Measurements from ENCODE around the gene LHX5.

LHX5 gene

GRCh38 chr12:113470871-113471618 is 626 bp downstream of the LHX5 start:
- Histone ChIP-seq H3K9me3 (replicated peaks in 1 of 2; ENCODE audit: control insufficient read depth in 2 of 2, insufficient read depth in 1 of 2, low read depth in 1 of 2, low read length in 2 of 2) (peaks cover 0 to 5% of the 10 kb centered on the region in 2 donors), H2BK120ac (ENCODE audit: low read depth, low read length) (no peak overlapping the region), H2BK5ac (ENCODE audit: low read length) (peak overlapping the region; percentile 77), H3K14ac (ENCODE audit: low read length) (peak overlapping the region; percentile 14), H3K4me1 (ENCODE audit: control insufficient read depth in 2 of 2, insufficient read depth in 1 of 2, low read depth in 1 of 2, low read length in 2 of 2) (peaks cover 6 to 54% of the 10 kb centered on the region in 2 donors), H2BK12ac (ENCODE audit: low read length) (no peak overlapping the region), H3K27ac (replicated peaks; ENCODE audit: low read length) (no peak overlapping the region), H3K9ac (ENCODE audit: low read depth, low read length, poor library complexity) (peak overlapping the region; percentile 92), H3K23ac (ENCODE audit: low read depth, low read length, poor library complexity) (peak overlapping the region; percentile 56), H4K91ac (ENCODE audit: low read depth, low read length, poor library complexity) (no peak overlapping the region), H2AFZ (ENCODE audit: low read length) (peak overlapping the region; percentile 43), H3K4me2 (ENCODE audit: insufficient read depth, low read length, poor library complexity, severe bottlenecking) (peak overlapping the region; percentile 98), H2AK5ac (ENCODE audit: low read depth, low read length) (peak overlapping the region; percentile 33), H2BK15ac (ENCODE audit: low read length) (peak overlapping the region; percentile 70), H3K4ac (ENCODE audit: low read length) (peak overlapping the region; percentile 26), H3K27me3 (ENCODE audit: control insufficient read depth in 3 of 3, insufficient read depth in 3 of 3, low read depth in 1 of 3, low read length in 3 of 3) (peaks cover 12 to 100% (median 78%) of the 10 kb centered on the region in 3 experiments), H3K18ac (ENCODE audit: low read length) (peak overlapping the region; percentile 92), H4K8ac (ENCODE audit: low read depth, low read length) (no peak overlapping the region), H3K79me1 (ENCODE audit: low read depth, low read length) (peaks cover 13% of the 10 kb centered on the region), H3K36me3 (replicated peaks in 1 of 2; ENCODE audit: control insufficient read depth in 2 of 2, insufficient read depth in 2 of 2, low read length in 2 of 2) (peaks cover 0 to 8% of the 10 kb centered on the region in 2 donors), H3K4me3 (ENCODE audit: low read length in 2 of 2) (peak overlapping the region in 1 of 2 donors; percentile 83)
- WGBS, 2 donors (ENCODE audit: extremely low coverage in 2 of 2, insufficient read length in 2 of 2, insufficient replicate concordance in 1 of 2), result no CpG with 5 or more reads among the region's 53 CpGs
- peak; percentile 26 for DNase-seq (ENCODE audit: low spot score)

DNA sequence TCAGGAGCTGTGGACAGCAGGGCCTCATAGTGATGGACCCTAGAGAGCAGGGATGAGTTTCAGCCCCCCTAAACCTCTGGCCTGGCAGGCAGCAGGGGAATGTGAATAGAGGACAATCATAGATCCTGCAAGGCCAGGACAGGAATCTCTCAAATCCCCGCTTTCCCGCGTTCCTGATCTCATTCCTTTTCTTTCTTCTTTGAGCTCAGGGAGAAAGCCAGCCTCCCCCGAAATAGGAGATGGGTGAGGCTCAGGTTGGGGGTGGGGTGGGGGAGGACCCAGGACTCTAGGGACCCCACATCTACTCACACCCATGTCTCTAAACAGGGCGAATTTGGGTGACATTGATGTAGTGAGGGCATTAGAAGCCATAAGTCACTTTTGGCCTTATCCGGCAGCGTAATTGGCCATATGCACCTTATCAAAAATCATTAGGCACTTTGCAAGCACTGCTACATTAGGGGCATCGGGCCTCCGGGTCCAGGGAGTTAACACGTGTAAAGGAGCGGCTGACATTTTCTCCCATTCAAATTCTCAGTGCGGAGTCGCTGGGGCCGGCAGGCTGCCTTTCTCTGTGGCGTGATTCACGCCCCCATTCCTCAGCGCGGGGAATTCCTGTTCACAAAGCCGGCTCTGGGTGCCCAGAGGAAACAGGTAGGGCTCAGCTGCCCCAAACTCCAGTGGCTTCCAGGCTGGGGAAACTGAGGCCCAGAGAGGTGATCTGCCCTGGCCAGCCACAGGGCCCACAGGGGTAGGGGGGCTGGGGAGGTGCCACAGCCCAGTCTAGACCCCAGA is 1.5 kb downstream of the LHX5 start:
- peak overlapping the region; percentile 92 for H3K18ac ChIP-seq (ENCODE audit: low read length)
- no peak overlapping the region for H3K27ac ChIP-seq (replicated peaks; ENCODE audit: low read length)
- peak overlapping the region in 1 of 2 donors; percentile 83 for H3K4me3 ChIP-seq (ENCODE audit: low read length in 2 of 2)
- H3K4me2 ChIP-seq (ENCODE audit: insufficient read depth, low read length, poor library complexity, severe bottlenecking), result peak overlapping the region; percentile 98
- H3K4ac ChIP-seq (ENCODE audit: low read length), result no peak overlapping the region
- DNase-seq (ENCODE audit: low spot score), result peak; percentile 38
- H2BK5ac ChIP-seq (ENCODE audit: low read length), result peak overlapping the region; percentile 77
- peaks cover 0 to 5% of the 10 kb centered on the region in 2 donors for H3K9me3 ChIP-seq (replicated peaks in 1 of 2; ENCODE audit: control insufficient read depth in 2 of 2, insufficient read depth in 1 of 2, low read depth in 1 of 2, low read length in 2 of 2)
- H2BK15ac ChIP-seq (ENCODE audit: low read length), result peak overlapping the region; percentile 70
- peaks cover 0 to 8% of the 10 kb centered on the region in 2 donors for H3K36me3 ChIP-seq (replicated peaks in 1 of 2; ENCODE audit: control insufficient read depth in 2 of 2, insufficient read depth in 2 of 2, low read length in 2 of 2)
- peaks cover 7 to 100% (median 69%) of the 10 kb centered on the region in 3 experiments for H3K27me3 ChIP-seq (ENCODE audit: control insufficient read depth in 3 of 3, insufficient read depth in 3 of 3, low read depth in 1 of 3, low read length in 3 of 3)
- no peak overlapping the region for H4K91ac ChIP-seq (ENCODE audit: low read depth, low read length, poor library complexity)
- H2AK5ac ChIP-seq (ENCODE audit: low read depth, low read length), result peak overlapping the region; percentile 33
- H2BK12ac ChIP-seq (ENCODE audit: low read length), result no peak overlapping the region
- no peak overlapping the region for H3K14ac ChIP-seq (ENCODE audit: low read length)
- H2AFZ ChIP-seq (ENCODE audit: low read length), result no peak overlapping the region
- peaks cover 9 to 57% of the 10 kb centered on the region in 2 donors for H3K4me1 ChIP-seq (ENCODE audit: control insufficient read depth in 2 of 2, insufficient read depth in 1 of 2, low read depth in 1 of 2, low read length in 2 of 2)
- no peak overlapping the region for H3K9ac ChIP-seq (ENCODE audit: low read depth, low read length, poor library complexity)
- no CpG with 5 or more reads among the region's 19 CpGs for WGBS, 2 donors (ENCODE audit: extremely low coverage in 2 of 2, insufficient read length in 2 of 2, insufficient replicate concordance in 1 of 2)
- no peak overlapping the region for H4K8ac ChIP-seq (ENCODE audit: low read depth, low read length)
- H3K79me1 ChIP-seq (ENCODE audit: low read depth, low read length), result peaks cover 13% of the 10 kb centered on the region
- H2BK120ac ChIP-seq (ENCODE audit: low read depth, low read length), result peak overlapping the region; percentile 45
- H3K23ac ChIP-seq (ENCODE audit: low read depth, low read length, poor library complexity), result no peak overlapping the region

GRCh38 chr12:113469224-113469948 is 2.3 kb downstream of the LHX5 start:
- Histone ChIP-seq H3K27me3 (ENCODE audit: control insufficient read depth in 3 of 3, insufficient read depth in 3 of 3, low read depth in 1 of 3, low read length in 3 of 3) (peaks cover 2 to 100% (median 62%) of the 10 kb centered on the region in 3 experiments), H3K18ac (ENCODE audit: low read length) (peak overlapping the region; percentile 72), H3K79me1 (ENCODE audit: low read depth, low read length) (peaks cover 13% of the 10 kb centered on the region), H3K23ac (ENCODE audit: low read depth, low read length, poor library complexity) (peak overlapping the region; percentile 11), H2AFZ (ENCODE audit: low read length) (no peak overlapping the region), H3K4me1 (ENCODE audit: control insufficient read depth in 2 of 2, insufficient read depth in 1 of 2, low read depth in 1 of 2, low read length in 2 of 2) (peaks cover 15 to 56% of the 10 kb centered on the region in 2 donors), H3K14ac (ENCODE audit: low read length) (peak overlapping the region; percentile 22), H2BK15ac (ENCODE audit: low read length) (peak overlapping the region; percentile 62), H3K4ac (ENCODE audit: low read length) (no peak overlapping the region), H2BK12ac (ENCODE audit: low read length) (no peak overlapping the region), H3K4me3 (ENCODE audit: low read length in 2 of 2) (peak overlapping the region in 1 of 2 donors; percentile 35), H3K9ac (ENCODE audit: low read depth, low read length, poor library complexity) (peak overlapping the region; percentile 38), H4K91ac (ENCODE audit: low read depth, low read length, poor library complexity) (no peak overlapping the region), H3K9me3 (replicated peaks in 1 of 2; ENCODE audit: control insufficient read depth in 2 of 2, insufficient read depth in 1 of 2, low read depth in 1 of 2, low read length in 2 of 2) (peaks cover 0 to 5% of the 10 kb centered on the region in 2 donors), H3K4me2 (ENCODE audit: insufficient read depth, low read length, poor library complexity, severe bottlenecking) (peak overlapping the region; percentile 98), H2BK5ac (ENCODE audit: low read length) (no peak overlapping the region), H2AK5ac (ENCODE audit: low read depth, low read length) (peak overlapping the region; percentile 36), H2BK120ac (ENCODE audit: low read depth, low read length) (no peak overlapping the region), H4K8ac (ENCODE audit: low read depth, low read length) (no peak overlapping the region), H3K27ac (replicated peaks; ENCODE audit: low read length) (no peak overlapping the region), H3K36me3 (replicated peaks in 1 of 2; ENCODE audit: control insufficient read depth in 2 of 2, insufficient read depth in 2 of 2, low read length in 2 of 2) (peaks cover 0 to 8% of the 10 kb centered on the region in 2 donors)
- DNase-seq (ENCODE audit: low spot score), result no peak
- no CpG with 5 or more reads among the region's 17 CpGs for WGBS, 2 donors (ENCODE audit: extremely low coverage in 2 of 2, insufficient read length in 2 of 2, insufficient replicate concordance in 1 of 2)
